DOHH2 (cell line): ENCODE results near the gene NDUFC1.

Source experiments
- H3F3A ChIP-seq: fragments of 200-600 bp; sonication (generic), shearing (Covaris generic); 2 replicates; pipeline ENCODE4 v1.6.0; 2016; ENCODE audit warnings: antibody characterized with exemption, mild to moderate bottlenecking; ENCODE audit not compliant: control insufficient read depth, insufficient read depth
- H3K27ac ChIP-seq: fragments of 200-600 bp; sonication (generic); 2 replicates; pipeline ENCODE4 v1.5.1; 2014; ENCODE audit warnings: low read depth, mild to moderate bottlenecking, low read length, moderate library complexity
- H3K27me3 ChIP-seq: fragments of 200-600 bp; sonication (generic); 2 replicates; pipeline ENCODE4 v1.6.1; 2014; ENCODE audit warnings: mild to moderate bottlenecking, low read length, mixed read lengths; ENCODE audit not compliant: control insufficient read depth
- H3K36me3 ChIP-seq: fragments of 200-600 bp; sonication (generic); 2 replicates; pipeline ENCODE4 v1.6.1; 2014; ENCODE audit warnings: mild to moderate bottlenecking, low read length, moderate library complexity, mixed read lengths; ENCODE audit not compliant: control insufficient read depth
- H3K4me1 ChIP-seq: fragments of 200-600 bp; sonication (generic); 2 replicates; pipeline ENCODE4 v1.6.1; 2014; ENCODE audit warnings: mild to moderate bottlenecking, low read length, mixed read lengths; ENCODE audit not compliant: control insufficient read depth
- H3K4me2 ChIP-seq: fragments of 200-600 bp; sonication (generic); 2 replicates; pipeline ENCODE4 v1.6.0; 2014; ENCODE audit warnings: mild to moderate bottlenecking, low read length, moderate library complexity
- H3K4me3 ChIP-seq: fragments of 200-600 bp; sonication (generic); 2 replicates; pipeline ENCODE4 v1.5.1; 2014; ENCODE audit warnings: mild to moderate bottlenecking, low read length, mixed read lengths
- H3K79me2 ChIP-seq: fragments of 200-600 bp; sonication (generic); 2 replicates; pipeline ENCODE4 v1.6.1; 2014; ENCODE audit warnings: mild to moderate bottlenecking, low read length, mixed read lengths; ENCODE audit not compliant: control insufficient read depth
- H3K9me2 ChIP-seq: fragments of 200-600 bp; sonication (generic); replicated peaks from 2 replicates; pipeline ENCODE4 v1.6.1; 2014; ENCODE audit warnings: mild to moderate bottlenecking, low read length, mixed read lengths; ENCODE audit not compliant: control insufficient read depth
- H3K9me3 ChIP-seq: fragments of 200-600 bp; sonication (generic); 2 replicates; pipeline ENCODE4 v1.6.1; 2014; ENCODE audit warnings: antibody characterized with exemption, low read length, mixed read lengths; ENCODE audit not compliant: control insufficient read depth, insufficient read depth
- H4K20me1 ChIP-seq: fragments of 200-600 bp; sonication (generic); 2 replicates; pipeline ENCODE4 v1.6.0; 2014; ENCODE audit warnings: low read depth, mild to moderate bottlenecking, antibody characterized with exemption, low read length, moderate library complexity; ENCODE audit not compliant: control insufficient read depth, insufficient read depth
- EZH2phosphoT487 ChIP-seq: fragments of 200-600 bp; sonication (generic); IDR thresholded peaks from 2 replicates; pipeline ENCODE4 v1.6.1; 2017; ENCODE audit warnings: borderline replicate concordance, mild to moderate bottlenecking, antibody characterized with exemption, low read length, moderate library complexity, mixed read lengths
- TF ChIP-seq, protein P1 (sequence below): fragments of 200-600 bp; sonication (generic); IDR thresholded peaks from one replicate; pipeline ENCODE4 v1.5.1; 2014; ENCODE audit warnings: antibody characterized with exemption, mild to moderate bottlenecking, low read depth, low read length; ENCODE audit not compliant: poor library complexity, severe bottlenecking

Gene NDUFC1

DNA sequence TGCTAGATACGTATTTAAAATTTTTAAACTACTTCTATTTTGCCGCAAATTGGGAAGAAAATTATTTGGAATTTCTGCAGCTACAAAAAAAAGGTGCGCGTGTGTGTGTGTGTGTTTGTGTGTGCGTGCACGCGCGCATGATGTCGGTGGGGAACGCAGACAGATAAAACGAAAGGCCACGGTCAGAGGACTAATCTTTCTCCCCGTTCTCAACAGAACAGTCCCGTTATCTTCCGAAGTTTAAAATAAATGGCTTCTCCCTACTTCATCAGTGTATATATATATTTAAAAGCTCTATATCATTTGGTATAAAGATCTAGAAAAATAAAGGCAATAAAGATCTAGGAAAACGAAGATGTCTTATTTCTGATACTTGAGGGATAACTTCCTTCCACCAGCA is 23.8 kb downstream of the NDUFC1 start:
- H3K4me1 ChIP-seq: 0 out of 2 replicates have a peak, but pooled peaks cover 3% of the 10 kb centered on the region
- no peaks in the 10 kb centered on the region for H3K79me2 ChIP-seq
- no peak for TF ChIP-seq EZH2phosphoT487
- TF ChIP-seq, protein P1, sequence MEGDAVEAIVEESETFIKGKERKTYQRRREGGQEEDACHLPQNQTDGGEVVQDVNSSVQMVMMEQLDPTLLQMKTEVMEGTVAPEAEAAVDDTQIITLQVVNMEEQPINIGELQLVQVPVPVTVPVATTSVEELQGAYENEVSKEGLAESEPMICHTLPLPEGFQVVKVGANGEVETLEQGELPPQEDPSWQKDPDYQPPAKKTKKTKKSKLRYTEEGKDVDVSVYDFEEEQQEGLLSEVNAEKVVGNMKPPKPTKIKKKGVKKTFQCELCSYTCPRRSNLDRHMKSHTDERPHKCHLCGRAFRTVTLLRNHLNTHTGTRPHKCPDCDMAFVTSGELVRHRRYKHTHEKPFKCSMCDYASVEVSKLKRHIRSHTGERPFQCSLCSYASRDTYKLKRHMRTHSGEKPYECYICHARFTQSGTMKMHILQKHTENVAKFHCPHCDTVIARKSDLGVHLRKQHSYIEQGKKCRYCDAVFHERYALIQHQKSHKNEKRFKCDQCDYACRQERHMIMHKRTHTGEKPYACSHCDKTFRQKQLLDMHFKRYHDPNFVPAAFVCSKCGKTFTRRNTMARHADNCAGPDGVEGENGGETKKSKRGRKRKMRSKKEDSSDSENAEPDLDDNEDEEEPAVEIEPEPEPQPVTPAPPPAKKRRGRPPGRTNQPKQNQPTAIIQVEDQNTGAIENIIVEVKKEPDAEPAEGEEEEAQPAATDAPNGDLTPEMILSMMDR: no peak
- no peak overlapping the region for H3K4me3 ChIP-seq
- no peaks in the 10 kb centered on the region for H3K36me3 ChIP-seq
- H4K20me1 ChIP-seq: no peaks in the 10 kb centered on the region
- no peaks in the 10 kb centered on the region; the same call in 1 of the 2 replicates for H3F3A ChIP-seq
- H3K27ac ChIP-seq: no peak overlapping the region
- H3K4me2 ChIP-seq: no peak overlapping the region
- peaks cover 26% of the 10 kb centered on the region for H3K27me3 ChIP-seq
- H3K9me3 ChIP-seq: no peaks in the 10 kb centered on the region
- no peaks in the 10 kb centered on the region for H3K9me2 ChIP-seq

DNA sequence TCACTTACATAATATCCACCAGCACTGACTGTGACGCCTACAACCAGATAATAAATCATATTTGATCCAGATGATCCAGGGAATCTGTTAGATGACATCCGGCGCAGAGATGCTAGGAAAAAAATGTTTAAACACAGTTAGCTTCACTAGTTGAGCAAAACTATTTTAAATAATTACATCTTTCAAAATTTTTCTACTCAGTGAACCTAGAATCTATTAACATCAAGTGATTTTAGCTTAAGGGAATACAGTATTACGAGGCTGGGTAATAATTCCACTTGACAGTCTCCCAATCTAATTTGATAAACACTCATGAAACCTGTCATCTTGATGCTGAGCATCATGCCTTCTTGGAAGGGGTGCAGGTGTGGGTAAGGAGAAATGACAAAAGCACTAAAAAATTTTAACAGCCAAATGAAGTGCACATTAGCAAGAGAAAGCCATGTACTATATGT is 27.0 kb downstream of the NDUFC1 start:
- H3K27ac ChIP-seq: no peak overlapping the region
- H3K4me1 ChIP-seq: 0 out of 2 replicates have a peak, but pooled peaks cover 3% of the 10 kb centered on the region
- H3K36me3 ChIP-seq: no peaks in the 10 kb centered on the region
- no peaks in the 10 kb centered on the region for H4K20me1 ChIP-seq
- TF ChIP-seq, protein P1: no peak
- TF ChIP-seq EZH2phosphoT487: no peak
- no peaks in the 10 kb centered on the region for H3K79me2 ChIP-seq
- peaks cover 21% of the 10 kb centered on the region for H3K27me3 ChIP-seq
- no peaks in the 10 kb centered on the region for H3F3A ChIP-seq
- H3K4me3 ChIP-seq: no peak overlapping the region
- H3K9me2 ChIP-seq: no peaks in the 10 kb centered on the region
- no peaks in the 10 kb centered on the region for H3K9me3 ChIP-seq
- H3K4me2 ChIP-seq: no peak overlapping the region

DNA sequence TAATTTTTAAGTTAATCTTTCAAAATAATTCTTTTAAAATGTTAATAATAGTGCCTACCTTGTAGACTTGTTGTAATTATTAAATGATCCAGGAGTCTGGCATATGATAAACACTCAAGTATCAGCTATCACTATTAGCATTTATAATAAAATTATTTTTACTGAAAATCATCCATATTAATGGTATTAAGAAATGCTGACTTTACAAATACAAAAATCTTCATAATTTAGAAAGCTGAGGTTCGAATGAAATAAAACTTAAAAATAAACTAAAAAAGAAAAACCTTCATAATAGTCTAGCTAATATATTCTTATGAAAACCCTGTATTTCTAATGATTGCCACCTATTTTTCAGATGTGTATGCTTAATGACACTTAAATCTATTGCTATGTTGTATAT is 27.5 kb downstream of the NDUFC1 start:
- no peaks in the 10 kb centered on the region for H4K20me1 ChIP-seq
- no peaks in the 10 kb centered on the region for H3K9me3 ChIP-seq
- no peak overlapping the region for H3K4me2 ChIP-seq
- no peaks in the 10 kb centered on the region for H3K79me2 ChIP-seq
- H3K36me3 ChIP-seq: no peaks in the 10 kb centered on the region
- no peak overlapping the region for H3K4me3 ChIP-seq
- H3K4me1 ChIP-seq: 0 out of 2 replicates have a peak, but pooled peaks cover 1% of the 10 kb centered on the region
- no peak overlapping the region for H3K27ac ChIP-seq
- TF ChIP-seq EZH2phosphoT487: no peak
- TF ChIP-seq, protein P1: no peak
- no peaks in the 10 kb centered on the region for H3K9me2 ChIP-seq
- H3K27me3 ChIP-seq: peaks cover 16% of the 10 kb centered on the region
- no peaks in the 10 kb centered on the region for H3F3A ChIP-seq
